Common myeloid progenitor, CD34-positive (primary cell): Measurements from ENCODE around the gene PRKCSH.
A peak's percentile ranks its signal among the peaks of the same experiment; 100 is the strongest.
"Not testable (repeated sequence)": the region's sequence is repeated elsewhere in the genome, so short reads cannot be mapped to it uniquely, and the experiment has no call there.

Experiments
- CTCF ChIA-PET: fragments of 350-600 bp; sonication (Branson Sonifier 250); formaldehyde crosslinking; loops from one replicate; lab custom pipeline; 2021; ENCODE audit warnings: antibody characterized with exemption; lab: Charles Lee
- POLR2A ChIA-PET: fragments of 350-600 bp; sonication (Branson Sonifier 250); formaldehyde crosslinking; loops from one replicate; lab custom pipeline; 2021; ENCODE audit warnings: antibody characterized with exemption; lab: Charles Lee
- DNase-seq, 3 donors: peaks; one replicate each; pipeline versions ENCODE4 v3.0.0 to v3.0.0-alpha.2; 2013
- H3K27ac ChIP-seq, 2 experiments: 1 replicate in 1 of 2; 2 replicates in 1 of 2; pipeline ENCODE4 v1.7.0; 2013; ENCODE audit warnings: inconsistent platforms in 2 of 2, low read length in 2 of 2, mild to moderate bottlenecking in 2 of 2, low read depth in 1 of 2, moderate library complexity in 1 of 2; ENCODE audit not compliant: severe bottlenecking in 2 of 2, insufficient read depth in 1 of 2, poor library complexity in 1 of 2
- H3K27me3 ChIP-seq, 5 experiments: replicated peaks in 2 of 5; 1 replicate in 3 of 5; 2 replicates in 2 of 5; pipeline versions ENCODE4 v1.6.1 to v1.7.0; 2013; ENCODE audit warnings: low read length in 4 of 5, mild to moderate bottlenecking in 2 of 5, moderate library complexity in 2 of 5, inconsistent platforms in 1 of 5; ENCODE audit not compliant: insufficient read depth in 5 of 5, control insufficient read depth in 4 of 5
- H3K36me3 ChIP-seq, 4 experiments: 1 replicate in 2 of 4; 2 replicates in 2 of 4; pipeline versions ENCODE4 v1.6.1 to v1.7.0; 2013; ENCODE audit warnings: low read length in 3 of 4, control low read depth in 1 of 4, mild to moderate bottlenecking in 1 of 4; ENCODE audit not compliant: control insufficient read depth in 4 of 4, insufficient read depth in 4 of 4
- H3K4me1 ChIP-seq, 4 experiments: 1 replicate in 3 of 4; 2 replicates in 1 of 4; pipeline versions ENCODE4 v1.6.1 to v1.7.1; 2013; ENCODE audit warnings: low read length in 3 of 4, mild to moderate bottlenecking in 3 of 4, control low read depth in 1 of 4, inconsistent platforms in 1 of 4, moderate library complexity in 1 of 4; ENCODE audit not compliant: control insufficient read depth in 4 of 4, insufficient read depth in 4 of 4; ENCODE audit errors: control extremely low read depth in 1 of 4
- H3K4me3 ChIP-seq, 7 experiments: 1 replicate in 4 of 7; 2 replicates in 3 of 7; pipeline versions ENCODE4 v1.5.1 to v1.7.0; 2013; ENCODE audit warnings: mild to moderate bottlenecking in 7 of 7, low read length in 6 of 7, moderate library complexity in 6 of 7, inconsistent platforms in 2 of 7, low read depth in 2 of 7, control low read depth in 1 of 7; ENCODE audit not compliant: insufficient read depth in 4 of 7, control insufficient read depth in 1 of 7; ENCODE audit errors: extremely low read depth in 1 of 7
- H3K9me3 ChIP-seq, 5 experiments: 1 replicate in 4 of 5; 2 replicates in 1 of 5; pipeline versions ENCODE4 v1.6.1 to v1.7.1; 2013; ENCODE audit warnings: low read length in 4 of 5, mild to moderate bottlenecking in 2 of 5, inconsistent platforms in 1 of 5, low read depth in 1 of 5, moderate library complexity in 1 of 5; ENCODE audit not compliant: control insufficient read depth in 4 of 5, insufficient read depth in 2 of 5; ENCODE audit errors: control extremely low read depth in 1 of 5
- WGBS: methylation state at CpG from one replicate; pipeline ENCODE4 v1.1.5; 2013; ENCODE audit not compliant: insufficient coverage; 5-methylcytosine and 5-hydroxymethylcytosine counted together

The PRKCSH gene

GRCh38 chr19:11473725-11474124, 38.3 kb downstream of the PRKCSH start:
- H3K27me3 ChIP-seq: peaks cover 2 to 26% (median 14%) of the 10 kb centered on the region in 5 experiments
- no peak overlapping the region for H3K4me3 ChIP-seq
- no peaks in the 10 kb centered on the region for H3K4me1 ChIP-seq
- 88% methylated on average over 2 of the region's 4 CpGs for WGBS
- ChIA-PET POLR2A (no interaction called here), CTCF (no interaction called here)
- no peak for DNase-seq
- H3K36me3 ChIP-seq: no peaks in the 10 kb centered on the region
- no peak overlapping the region for H3K27ac ChIP-seq
- no peaks in the 10 kb centered on the region for H3K9me3 ChIP-seq

- CTCF ChIA-PET, H3K4me3 ChIP-seq: not testable (repeated sequence)
Observed at GRCh38 chr19:11475343-11475742, 39.9 kb downstream of the PRKCSH start.

GRCh38 chr19:11475861-11476260, 40.4 kb downstream of the PRKCSH start:
- no peak for DNase-seq
- Histone ChIP-seq H3K4me3 (no peak overlapping the region), H3K4me1 (peaks cover 0 to 5% (median 1%) of the 10 kb centered on the region in 4 experiments), H3K9me3 (no peaks in the 10 kb centered on the region), H3K27me3 (peaks cover 2 to 46% (median 19%) of the 10 kb centered on the region in 5 experiments), H3K36me3 (no peaks in the 10 kb centered on the region), H3K27ac (no peak overlapping the region)
- ChIA-PET POLR2A (no interaction called here), CTCF (no interaction called here)
- WGBS: 93% methylated on average over 5 of the region's 8 CpGs

More at GRCh38 chr19:11475343-11475742, 39.9 kb downstream of the PRKCSH start:
- H3K27ac ChIP-seq, H3K4me1 ChIP-seq, DNase-seq, POLR2A ChIA-PET, H3K9me3 ChIP-seq, H3K36me3 ChIP-seq: not testable (repeated sequence)
- 93% methylated on average over 3 of the region's 3 CpGs for WGBS
- H3K27me3 ChIP-seq: peaks cover 2 to 42% (median 19%) of the 10 kb centered on the region in 5 experiments

- peaks cover 2 to 67% (median 26%) of the 10 kb centered on the region in 5 experiments for H3K27me3 ChIP-seq
- ChIA-PET POLR2A (no interaction called here), CTCF (no interaction called here)
- no peak overlapping the region for H3K4me3 ChIP-seq
- peaks cover 0 to 28% (median 19%) of the 10 kb centered on the region in 4 experiments for H3K4me1 ChIP-seq
- H3K9me3 ChIP-seq: no peaks in the 10 kb centered on the region
- no peak overlapping the region for H3K27ac ChIP-seq
- peak in 2 of 3 donors; percentile 37 to 45 for DNase-seq
- no peaks in the 10 kb centered on the region for H3K36me3 ChIP-seq
- WGBS: 44% methylated on average over 12 of the region's 19 CpGs
Observed at GRCh38 chr19:11478167-11479089, 43.0 kb downstream of the PRKCSH start.

- H3K4me3 ChIP-seq: no peak overlapping the region
- peaks cover 0 to 28% (median 20%) of the 10 kb centered on the region in 4 experiments for H3K4me1 ChIP-seq
- H3K9me3 ChIP-seq: no peaks in the 10 kb centered on the region
- H3K27ac ChIP-seq: no peak overlapping the region
- H3K27me3 ChIP-seq: peaks cover 2 to 66% (median 26%) of the 10 kb centered on the region in 5 experiments
- WGBS: 23% methylated on average over 52 of the region's 62 CpGs
- DNase-seq: peak in 2 of 3 donors; percentile 42 to 47
- peaks cover 0 to 2% (median 0%) of the 10 kb centered on the region in 4 experiments for H3K36me3 ChIP-seq
- ChIA-PET CTCF (no interaction called here), POLR2A (no interaction called here)
Observed at GRCh38 chr19:11479090-11479897, 43.9 kb downstream of the PRKCSH start.

GRCh38 chr19:11479898-11480714, 44.7 kb downstream of the PRKCSH start:
- CTCF ChIA-PET: interaction anchor here (2.3 kb wide), 1 partner anchor 94 kb away, joined by 10 read pairs; no protein-coding TSS in a partner anchor
- Histone ChIP-seq H3K4me3 (no peak overlapping the region), H3K9me3 (no peaks in the 10 kb centered on the region), H3K27me3 (peaks cover under 1 to 66% (median 25%) of the 10 kb centered on the region in 5 experiments), H3K27ac (no peak overlapping the region), H3K4me1 (peaks cover 0 to 28% (median 20%) of the 10 kb centered on the region in 4 experiments), H3K36me3 (peaks cover 0 to 3% (median 0%) of the 10 kb centered on the region in 4 experiments)
- POLR2A ChIA-PET: no interaction called here
- DNase-seq: no peak
- WGBS: 7% methylated on average over 62 of the region's 86 CpGs
